Measurements from ENCODE around the gene OLFM1.

- no peak for TF ChIP-seq CTCF (conservative IDR thresholded peaks at IDR 0.05)
- TF ChIP-seq EZH2 (IDR thresholded peaks at IDR 0.05; ENCODE audit: low read depth), result no peak
Observed at GRCh38 chr9:135166565-135166964, 79.1 kb downstream of the OLFM1 start.

Data from PC-9 (cell line).